CD4-positive, alpha-beta T cell treated with Interleukin-2 at 100 ng/mL for 4 hours (primary cell): ENCODE results near the gene TRMT13.
"Not testable (repeated sequence)": the region's sequence is repeated elsewhere in the genome, so short reads cannot be mapped to it uniquely, and the experiment has no call there.

Experiments used
- DNase-seq: peaks from one replicate; pipeline ENCODE4 v3.0.0-alpha.2; 2020; ENCODE audit warnings: low spot score

Gene TRMT13

DNA sequence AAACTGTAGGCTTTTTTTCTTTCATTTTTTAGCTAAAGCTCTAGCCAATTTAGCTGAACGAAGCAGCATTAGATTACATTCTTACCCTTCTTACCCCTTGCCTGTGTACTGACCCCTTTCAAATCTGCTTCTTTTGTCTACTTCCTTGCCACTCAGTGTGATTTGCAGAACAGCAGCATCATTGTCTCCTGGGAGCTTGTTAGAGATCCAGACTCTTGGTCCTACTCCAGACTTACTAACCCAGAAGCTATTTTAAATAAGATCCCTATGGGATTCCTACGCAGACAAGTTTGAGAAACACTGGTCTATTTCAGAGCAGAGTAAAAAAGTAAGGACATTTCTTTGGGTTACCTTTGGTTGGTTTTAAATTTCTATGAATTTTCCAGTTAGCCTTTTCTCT, 31.3 kb downstream of the TRMT13 start:
- DNase-seq = no peak

DNA sequence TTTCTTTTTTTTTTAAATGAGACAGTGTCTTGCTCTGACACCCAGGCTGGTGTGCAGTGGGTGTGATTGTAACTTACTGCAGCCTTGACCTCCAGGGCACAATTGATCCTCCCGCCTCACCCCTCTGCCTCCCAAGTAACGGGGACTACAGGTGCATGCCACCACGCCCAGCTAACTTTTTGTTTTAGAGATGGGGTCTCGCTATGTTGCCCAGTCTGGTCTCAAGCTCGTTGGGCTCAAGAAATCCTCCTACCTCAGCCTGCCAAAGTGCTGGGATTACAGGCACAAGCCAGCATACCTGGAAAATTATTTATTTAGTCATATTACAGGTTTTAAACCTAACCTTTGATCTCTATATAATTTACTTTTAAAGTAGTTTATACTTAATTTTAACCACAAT, 31.7 kb downstream of the TRMT13 start:
- no peak for DNase-seq

- no peak for DNase-seq
Measured at GRCh38 chr1:100168051-100168450, 35.1 kb downstream of the TRMT13 start.

DNA sequence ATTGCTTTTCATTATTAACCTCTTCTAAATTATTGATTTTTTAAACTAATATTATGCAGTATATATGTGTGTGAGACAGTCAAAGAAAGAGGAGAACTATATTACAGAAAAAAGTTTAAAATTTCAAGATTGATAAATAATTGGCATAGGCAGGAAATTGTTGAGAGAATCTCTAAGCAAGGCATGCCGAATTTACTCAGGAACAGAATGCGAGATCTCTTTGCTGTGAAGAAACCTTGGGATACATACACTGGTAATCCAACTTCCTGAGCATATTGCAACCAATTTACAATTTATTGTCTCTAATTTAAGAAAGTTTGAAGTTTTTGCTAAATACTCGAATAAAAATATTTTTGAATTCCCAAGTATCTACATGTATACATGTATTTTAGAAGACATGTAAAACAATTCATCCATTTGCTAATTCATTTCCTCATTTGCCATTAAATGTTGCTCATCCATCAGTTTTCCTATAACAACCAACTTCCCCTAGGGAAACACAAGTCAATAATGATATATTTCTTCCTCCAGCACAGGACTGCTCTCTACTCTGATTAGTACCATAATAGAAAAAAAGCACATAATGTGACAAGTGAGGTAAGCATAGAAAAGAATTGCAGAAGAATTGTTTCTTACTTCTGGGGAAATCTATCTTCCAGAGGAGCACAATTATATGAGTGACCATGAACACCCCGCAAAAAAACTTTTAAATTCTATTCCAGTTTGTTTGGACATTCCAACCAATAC, 44.5 kb downstream of the TRMT13 start:
- DNase-seq = no peak

GRCh38 chr1:100178091-100178490, 45.1 kb downstream of the TRMT13 start, which contains the start of gene LRRC39:
LRRC39 (minus strand) TSS chr1:100178256; CDS start chr1:100168516, 9,740 bp downstream.
- DNase-seq = no peak

- DNase-seq = no peak
Measured at GRCh38 chr1:100183370-100183769, 50.4 kb downstream of the TRMT13 start.

- DNase-seq = no peak
Measured at GRCh38 chr1:100184536-100184935, 51.6 kb downstream of the TRMT13 start.

DNA sequence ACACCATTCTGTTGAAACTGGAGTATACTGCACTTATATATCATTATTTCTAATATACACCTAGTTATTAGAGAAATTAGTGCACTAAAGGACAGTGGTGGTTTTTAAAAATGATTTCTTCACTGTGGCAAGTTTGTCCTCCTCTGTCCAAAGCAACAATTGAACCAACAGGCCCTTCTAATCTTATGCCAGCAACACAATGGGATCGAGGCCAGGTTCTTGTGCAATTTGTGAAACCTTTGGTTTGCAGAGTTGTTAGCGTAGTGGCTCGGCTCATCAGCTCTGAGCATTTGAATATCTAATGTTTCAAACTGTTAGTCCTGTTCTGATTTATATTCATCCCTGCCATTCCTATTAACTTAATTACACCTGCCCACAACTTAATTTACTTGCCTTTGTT, 54.9 kb downstream of the TRMT13 start:
- DNase-seq = no peak

DNA sequence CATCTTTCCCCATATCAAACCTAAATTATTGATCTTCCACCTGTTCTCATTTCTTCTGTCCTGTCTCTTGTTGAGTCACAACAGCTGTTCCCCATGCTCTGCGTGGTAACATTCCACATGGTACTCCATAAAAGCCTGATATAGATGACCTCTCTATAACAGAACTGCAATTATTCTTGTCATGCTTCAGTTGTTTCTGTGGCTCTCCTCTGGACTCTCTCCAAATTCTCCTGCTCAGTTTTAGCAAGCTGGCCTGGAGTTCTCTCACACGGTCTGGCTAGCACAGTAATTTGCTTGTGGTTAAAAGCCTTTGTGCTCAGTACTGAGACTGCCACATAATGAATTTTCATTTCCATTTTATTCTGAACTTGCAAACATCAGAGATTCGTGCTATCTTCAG, 55.7 kb downstream of the TRMT13 start:
- DNase-seq = no peak

DNA sequence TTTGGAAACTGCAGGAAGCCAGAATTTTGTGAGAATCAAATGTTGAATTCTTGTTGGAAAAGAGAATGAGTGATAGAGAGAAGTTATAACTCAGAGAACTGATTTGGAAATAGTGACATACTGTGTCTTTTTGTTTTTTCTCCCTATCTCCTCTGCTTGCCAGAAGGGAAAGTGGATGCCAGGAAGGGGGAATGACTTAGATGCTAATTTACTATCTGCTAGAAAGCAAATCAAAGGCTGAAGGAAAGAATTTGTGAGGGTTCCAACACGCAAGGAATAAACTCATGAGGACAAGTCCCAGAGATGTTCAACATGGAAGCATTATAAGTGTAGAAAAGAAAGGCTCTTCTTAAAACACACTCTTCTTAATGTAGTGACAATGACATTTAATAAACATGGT, 65.6 kb downstream of the TRMT13 start:
- no peak for DNase-seq

DNA sequence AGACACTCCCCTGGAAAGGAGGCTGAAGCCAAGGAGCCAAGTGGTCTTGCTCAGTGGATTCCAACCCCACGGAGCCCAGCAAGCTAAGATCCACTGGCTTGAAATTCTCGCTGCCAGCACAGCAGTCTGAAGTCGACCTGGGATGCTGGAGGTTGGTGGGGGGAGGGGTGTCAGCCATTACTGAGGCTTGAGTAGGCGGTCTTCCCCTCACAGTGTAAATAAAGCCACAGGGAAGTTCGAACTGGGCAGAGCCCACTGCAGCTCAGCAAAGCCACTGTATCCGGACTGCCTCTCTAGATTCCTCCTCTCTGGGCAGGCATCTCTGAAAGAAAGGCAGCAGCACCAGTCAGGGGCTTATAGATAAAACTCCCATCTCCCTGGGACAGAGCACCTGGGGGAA, 67.1 kb downstream of the TRMT13 start:
- DNase-seq = not testable (repeated sequence)
